M059J (cell line): Measurements from ENCODE around the gene PALLD. TPM values are rescaled to one million over a fixed set of nuclear protein-coding genes. Genes with fewer than 3 reads are reported as not detected.

Experiments used
- DNase-seq: peaks from one replicate; pipeline ENCODE4 v3.0.0-alpha.2; 2012; ENCODE audit warnings: low read depth
- total RNA-seq: library from RNA; depleted of rRNA; stranded (reverse); fragments of >200 nt; shearing (Covaris generic); gene quantifications from 2 replicates; pipeline ENCODE4 v1.2.3, GENCODE V29; 2014

PALLD gene
- total RNA-seq, 1 experiment from 2014 or later: 46.0 TPM

DNA sequence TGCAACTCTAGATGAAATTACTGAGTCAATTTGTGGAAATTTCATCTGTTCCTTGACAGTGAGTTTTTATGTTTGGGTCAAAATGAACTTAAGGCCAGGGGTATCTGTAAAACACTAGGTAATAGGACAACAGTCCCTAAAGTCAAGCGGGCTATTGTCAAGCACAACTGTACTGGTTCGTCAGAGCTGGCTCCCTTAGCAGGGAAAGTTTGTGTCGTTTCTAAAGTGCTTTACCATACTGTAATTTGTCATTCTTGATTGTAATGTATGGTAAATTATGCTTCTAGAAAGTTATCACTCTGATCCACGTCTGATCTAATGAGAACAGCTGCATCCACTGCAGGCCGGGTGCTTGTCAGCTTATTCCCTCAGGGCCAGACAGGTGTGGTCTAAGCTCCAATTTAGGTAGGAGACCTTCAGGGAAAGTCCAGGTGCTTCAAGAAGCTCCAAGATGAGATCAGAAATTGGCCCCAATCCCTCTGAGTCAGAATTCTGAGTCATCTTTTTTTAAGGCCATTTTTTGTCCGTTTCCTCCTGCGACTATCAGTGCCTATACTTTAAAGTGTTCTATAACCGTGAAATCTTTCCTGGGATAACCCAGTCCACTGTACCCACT is 92.2 kb downstream of the PALLD start:
- peak; percentile 85 for DNase-seq

DNA sequence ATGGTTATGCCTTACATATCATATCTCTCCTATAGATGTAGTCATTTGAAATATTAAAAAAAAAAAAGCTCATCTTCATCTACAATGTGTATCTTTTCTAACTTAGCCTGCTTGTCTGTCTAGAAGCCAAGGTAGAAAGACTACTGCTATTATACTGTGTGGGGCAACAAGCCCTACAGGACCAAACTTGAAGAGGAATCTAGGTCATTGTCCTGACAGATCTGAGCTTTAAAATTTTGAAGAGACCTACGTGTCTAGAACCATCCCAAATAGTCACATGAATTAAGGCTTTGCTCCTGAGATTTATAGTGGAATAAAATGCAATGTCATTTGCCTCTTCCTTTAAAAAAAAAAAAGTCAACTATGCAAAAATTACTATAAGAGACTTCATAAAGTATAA is 95.8 kb downstream of the PALLD start:
- DNase-seq: no peak

DNA sequence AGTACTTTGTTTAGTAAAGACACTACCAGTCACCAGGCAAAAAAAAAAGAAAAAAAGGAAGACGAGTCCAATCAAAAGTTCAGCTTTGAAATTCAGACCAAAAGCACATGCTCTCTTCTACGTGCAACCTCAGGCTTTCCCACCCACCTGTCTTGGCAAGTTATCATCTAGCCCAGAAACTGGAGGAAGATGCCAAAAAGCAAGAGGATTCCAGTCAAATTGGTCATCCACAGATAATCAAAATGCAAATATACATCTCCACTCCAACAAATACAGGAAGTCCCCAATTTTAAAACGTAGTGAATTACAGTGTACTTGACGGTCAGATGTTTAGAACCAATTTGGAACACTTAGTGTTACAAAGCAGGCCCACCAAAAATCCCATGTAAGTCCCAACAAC is 96.5 kb downstream of the PALLD start:
- peak; percentile 20 for DNase-seq

GRCh38 chr4:168594121-168594520 is 97.3 kb downstream of the PALLD start:
- no peak for DNase-seq

DNA sequence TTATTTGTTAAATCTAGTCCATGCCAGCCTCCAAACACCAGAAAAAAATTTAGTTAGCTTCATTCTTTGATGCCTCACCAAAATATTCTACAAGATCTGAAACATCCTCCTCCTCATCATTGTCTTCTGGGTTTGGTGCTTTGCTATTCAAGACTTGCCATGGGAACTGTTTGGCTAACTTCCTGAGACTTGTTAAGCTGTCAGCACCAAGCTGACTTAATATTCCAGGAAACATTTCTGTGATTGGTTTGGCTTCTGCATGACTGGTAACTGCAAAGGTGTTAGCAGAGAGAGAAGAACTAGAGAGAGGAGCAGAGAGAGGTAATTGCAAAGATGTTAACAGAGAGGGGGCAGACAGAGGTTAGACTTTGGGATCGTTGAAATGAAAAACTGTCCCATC is 101.3 kb downstream of the PALLD start:
- DNase-seq: no peak

DNA sequence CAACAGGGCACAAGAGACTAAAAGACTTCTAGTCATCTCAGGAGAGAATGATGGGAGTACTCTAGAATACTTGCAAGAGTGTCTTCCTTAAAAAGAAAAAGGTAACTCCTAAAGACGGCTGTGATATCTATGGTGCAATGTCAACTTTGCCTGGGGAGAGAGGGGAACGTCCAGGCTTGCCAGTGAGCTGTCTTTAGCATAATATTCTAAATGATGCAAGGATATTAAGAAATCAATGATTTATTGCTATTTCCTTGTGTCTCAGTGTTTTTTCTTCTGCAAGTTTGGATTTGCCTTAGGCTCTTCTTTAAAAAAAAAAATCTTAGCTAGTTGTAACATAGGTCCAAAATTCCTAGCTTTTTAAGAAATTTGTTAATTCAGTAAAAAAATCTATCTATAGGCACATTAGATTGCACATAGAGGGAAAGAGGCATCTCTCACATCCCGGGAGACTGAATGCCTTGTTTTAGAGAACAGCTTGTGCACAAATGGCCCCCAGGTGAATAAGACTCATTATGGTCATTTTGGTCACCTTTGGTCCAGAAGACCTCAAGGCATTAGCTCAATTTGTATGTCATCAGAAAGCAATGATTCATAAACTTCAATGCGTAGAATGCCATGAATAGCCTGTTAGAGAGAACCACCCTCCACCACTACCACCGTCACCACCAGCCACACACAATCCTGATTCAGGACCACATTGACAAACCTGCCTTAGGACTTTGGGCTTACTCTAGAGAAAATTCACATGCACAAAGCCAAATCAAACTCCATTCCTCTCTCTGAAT is 104.1 kb downstream of the PALLD start:
- no peak for DNase-seq

GRCh38 chr4:168601899-168602298 is 105.0 kb downstream of the PALLD start:
- DNase-seq: peak; percentile 18

GRCh38 chr4:168604496-168605373 is 107.9 kb downstream of the PALLD start:
- peak; percentile 91 for DNase-seq

DNA sequence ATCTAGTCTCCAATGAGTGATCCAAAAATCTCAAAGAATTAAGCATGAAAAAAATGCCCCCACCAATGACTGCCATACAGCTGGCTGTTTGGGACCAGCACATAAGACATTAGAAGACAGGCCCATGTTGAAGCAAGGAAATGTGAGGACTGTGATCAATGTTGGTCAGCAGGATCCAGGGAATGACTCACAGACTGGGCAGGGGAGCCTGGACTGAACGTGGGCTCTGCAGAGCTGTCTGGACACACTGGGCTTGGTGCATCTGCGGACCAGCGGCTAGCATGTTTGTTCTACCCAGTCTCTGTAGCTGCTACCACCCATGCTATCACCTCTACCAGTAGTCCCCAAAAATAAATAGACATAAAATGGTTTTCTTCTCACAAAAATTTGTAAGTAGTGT is 108.6 kb downstream of the PALLD start:
- peak; percentile 81 for DNase-seq

DNA sequence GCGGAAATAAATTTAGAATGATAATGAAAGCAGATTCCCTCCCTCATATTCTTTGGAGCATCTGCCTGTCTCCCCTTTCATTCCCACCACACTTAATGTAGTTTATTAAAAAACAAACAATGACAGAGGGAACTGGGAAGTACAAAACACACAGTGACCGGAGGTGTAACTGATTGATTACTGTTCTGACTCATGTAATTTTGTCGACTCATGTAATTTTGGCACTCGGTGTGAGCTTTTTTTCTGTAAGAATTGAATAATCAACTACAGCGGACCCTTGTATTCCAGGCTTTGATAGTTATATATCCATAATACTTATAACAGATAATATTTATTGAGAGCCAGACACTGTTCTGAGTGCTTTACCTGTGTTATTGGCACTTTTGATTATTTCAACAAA is 110.4 kb downstream of the PALLD start:
- DNase-seq: no peak

- no peak for DNase-seq
These were observed 111.9 kb downstream of the PALLD start for GRCh38 chr4:168608771-168609170.

- no peak for DNase-seq
These were observed 112.5 kb downstream of the PALLD start for GRCh38 chr4:168609369-168609768.

GRCh38 chr4:168610911-168611530 is 114.2 kb downstream of the PALLD start:
- DNase-seq: peak; percentile 31

- DNase-seq: peak; percentile 71
These were observed 115.7 kb downstream of the PALLD start for GRCh38 chr4:168612450-168613135.

GRCh38 chr4:168613869-168614268 is 117.0 kb downstream of the PALLD start:
- no peak for DNase-seq

DNA sequence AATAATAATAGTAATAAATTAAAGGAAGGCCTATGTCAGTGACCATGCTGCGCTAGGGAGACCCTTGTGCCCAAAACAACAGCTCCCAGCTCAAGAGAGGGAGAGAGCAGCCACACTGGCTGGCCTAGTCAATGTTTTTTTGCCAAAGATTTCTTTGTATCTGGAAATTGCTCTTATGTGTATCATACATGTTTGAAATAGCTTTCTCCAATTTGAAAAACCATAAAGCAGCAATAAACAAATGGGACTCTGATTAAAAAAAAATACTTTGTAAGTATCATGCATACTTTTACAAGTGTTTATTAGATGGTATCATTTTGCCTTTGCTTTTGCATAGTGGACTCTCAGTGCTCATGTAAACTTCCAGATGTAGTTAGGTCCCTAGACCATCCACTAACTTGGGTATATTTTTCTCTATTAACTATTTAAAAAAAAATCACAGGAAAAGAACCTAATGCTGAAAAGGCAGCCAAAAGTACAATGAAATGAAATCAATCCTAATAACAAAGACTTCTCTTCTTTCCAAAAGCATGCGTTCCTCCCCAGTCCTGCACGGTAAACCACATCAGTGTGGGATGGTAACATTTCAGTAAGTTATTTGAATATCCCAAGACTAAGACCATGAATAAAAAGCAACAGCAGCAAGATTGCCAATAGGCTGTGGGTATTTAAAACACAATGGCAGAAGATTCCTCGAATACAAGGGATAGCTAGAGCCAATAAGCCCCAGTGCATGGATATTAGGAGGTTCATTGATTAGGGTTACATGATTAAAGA is 117.6 kb downstream of the PALLD start:
- no peak for DNase-seq

DNA sequence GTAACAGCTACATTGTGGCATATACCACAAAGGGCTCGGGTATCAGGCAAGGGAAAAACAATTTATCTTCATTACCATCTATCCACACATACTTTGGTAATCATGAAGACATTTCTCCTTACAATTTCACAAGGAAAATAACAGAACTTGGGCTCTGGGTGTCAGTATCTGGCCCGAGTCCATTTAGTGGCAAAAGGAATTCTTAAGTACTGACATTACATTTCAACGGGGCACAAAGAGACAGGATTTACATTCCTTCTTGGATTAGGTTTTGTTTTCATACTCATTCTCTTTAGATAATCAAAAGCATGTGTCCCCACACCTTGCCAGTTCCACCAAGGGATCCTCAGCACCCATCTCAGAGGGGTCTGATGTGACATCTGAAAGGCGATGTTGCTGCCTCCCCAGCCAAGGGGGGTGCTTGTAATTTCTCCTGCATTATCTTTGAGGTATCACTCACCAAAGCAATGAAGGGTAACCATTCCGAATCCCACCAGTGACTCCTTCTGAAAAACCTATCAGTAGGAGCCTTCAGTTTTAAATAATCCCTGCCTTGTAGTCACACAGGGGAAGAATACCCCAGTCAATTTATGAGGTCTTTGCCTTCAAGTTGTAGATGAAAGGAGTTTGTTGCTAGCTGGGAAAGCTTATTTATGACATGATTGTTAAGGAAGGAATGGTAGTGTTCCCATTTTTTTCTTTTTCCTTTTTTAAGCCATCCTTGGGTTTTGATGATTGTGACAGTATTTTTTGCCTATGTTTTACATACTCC is 118.6 kb downstream of the PALLD start:
- peak; percentile 85 for DNase-seq

DNA sequence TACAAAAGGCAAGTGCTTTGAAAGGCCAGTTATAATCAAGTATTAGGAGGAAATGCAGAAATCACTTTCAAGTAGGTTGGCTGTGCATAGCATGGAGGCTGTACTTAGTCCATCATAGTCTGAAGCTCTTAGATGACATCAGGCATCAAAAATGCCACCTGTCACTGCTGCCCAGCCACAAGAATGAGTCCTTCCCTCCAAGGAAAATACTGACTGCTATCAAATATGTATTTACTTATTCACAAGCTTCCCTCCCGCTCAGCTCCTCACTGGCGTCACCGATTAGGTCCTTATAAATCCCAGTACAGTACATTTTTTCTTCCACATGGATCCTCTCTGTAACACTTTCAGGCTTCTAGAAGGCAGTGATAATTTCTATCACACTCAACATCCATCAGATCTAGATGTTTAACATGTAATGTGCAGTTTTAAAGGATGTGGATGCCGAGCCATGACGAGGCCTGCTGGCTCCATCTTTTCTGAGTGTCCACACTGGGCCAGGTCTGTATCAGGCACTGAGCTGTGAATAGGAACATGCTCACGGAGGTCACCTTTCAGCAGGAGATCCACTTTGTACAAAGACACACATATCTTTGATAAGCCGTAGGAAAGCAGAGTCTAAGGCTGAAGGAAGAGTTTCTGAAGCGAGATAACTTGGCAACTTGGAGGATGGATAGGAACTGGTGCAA is 121.9 kb downstream of the PALLD start:
- peak; percentile 85 for DNase-seq

- DNase-seq: peak; percentile 62
These were observed 122.4 kb downstream of the PALLD start for GRCh38 chr4:168619266-168619631.
